Neuronal stem cell (in vitro differentiated cells): ENCODE results near the gene KRT71.
"Not testable (repeated sequence)": the region's sequence is repeated elsewhere in the genome, so short reads cannot be mapped to it uniquely, and the experiment has no call there.

Experiments used
- DNase-seq: peaks from one replicate; pipeline ENCODE4 v3.0.0-alpha.2; 2013; ENCODE audit warnings: low spot score
- H2AFZ ChIP-seq: one replicate; pipeline ENCODE4 v1.6.1; 2013; ENCODE audit warnings: mild to moderate bottlenecking, low read length, inconsistent platforms
- H2AK5ac ChIP-seq: 2 replicates; pipeline ENCODE4 v1.6.1; 2013; ENCODE audit warnings: low read depth, mild to moderate bottlenecking, inconsistent platforms, low read length, moderate library complexity, mixed read lengths
- H2BK120ac ChIP-seq: 2 replicates; pipeline ENCODE4 v1.6.1; 2013; ENCODE audit warnings: low read depth, mild to moderate bottlenecking, inconsistent platforms, low read length, moderate library complexity, mixed read lengths
- H2BK12ac ChIP-seq: one replicate; pipeline ENCODE4 v1.6.1; 2013; ENCODE audit warnings: low read length, inconsistent platforms
- H2BK15ac ChIP-seq: 2 replicates; pipeline ENCODE4 v1.6.1; 2013; ENCODE audit warnings: mild to moderate bottlenecking, low read length, inconsistent platforms, mixed read lengths
- H2BK5ac ChIP-seq: one replicate; pipeline ENCODE4 v1.6.1; 2013; ENCODE audit warnings: inconsistent platforms, mild to moderate bottlenecking, low read length, moderate library complexity
- H3K14ac ChIP-seq: one replicate; pipeline ENCODE4 v1.6.1; 2013; ENCODE audit warnings: low read length, inconsistent platforms
- H3K18ac ChIP-seq: 2 replicates; pipeline ENCODE4 v1.6.1; 2013; ENCODE audit warnings: low read length, inconsistent platforms
- H3K23ac ChIP-seq: 2 replicates; pipeline ENCODE4 v1.6.1; 2013; ENCODE audit warnings: low read depth, mild to moderate bottlenecking, mixed read lengths, low read length, inconsistent platforms; ENCODE audit not compliant: poor library complexity
- H3K27ac ChIP-seq: replicated peaks from 3 replicates; pipeline ENCODE4 v1.5.1; 2013; ENCODE audit warnings: low read length, inconsistent platforms
- H3K27me3 ChIP-seq, 3 experiments: 2 replicates each; pipeline ENCODE4 v1.6.1; 2013; ENCODE audit warnings: low read length in 3 of 3, mild to moderate bottlenecking in 2 of 3, inconsistent platforms in 1 of 3, low read depth in 1 of 3, mixed read lengths in 1 of 3, moderate library complexity in 1 of 3; ENCODE audit not compliant: control insufficient read depth in 3 of 3, insufficient read depth in 3 of 3
- H3K36me3 ChIP-seq, 2 donors: replicated peaks in 1 of 2; 2 replicates each; pipeline ENCODE4 v1.6.1; 2013; ENCODE audit warnings: low read length in 2 of 2; ENCODE audit not compliant: control insufficient read depth in 2 of 2, insufficient read depth in 2 of 2
- H3K4ac ChIP-seq: 2 replicates; pipeline ENCODE4 v1.6.1; 2013; ENCODE audit warnings: inconsistent platforms, mild to moderate bottlenecking, low read length, moderate library complexity
- H3K4me1 ChIP-seq, 2 donors: 1 replicate in 1 of 2; 2 replicates in 1 of 2; pipeline ENCODE4 v1.6.1; 2013; ENCODE audit warnings: low read length in 2 of 2, low read depth in 1 of 2; ENCODE audit not compliant: control insufficient read depth in 2 of 2, insufficient read depth in 1 of 2
- H3K4me2 ChIP-seq: one replicate; pipeline ENCODE4 v1.6.1; 2013; ENCODE audit warnings: mild to moderate bottlenecking, low read length, inconsistent platforms; ENCODE audit not compliant: insufficient read depth, poor library complexity, severe bottlenecking
- H3K4me3 ChIP-seq, 2 donors: 2 replicates each; pipeline ENCODE4 v1.5.1; 2013; ENCODE audit warnings: low read length in 2 of 2, mild to moderate bottlenecking in 2 of 2, inconsistent platforms in 1 of 2, moderate library complexity in 1 of 2
- H3K79me1 ChIP-seq: one replicate; pipeline ENCODE4 v1.6.1; 2013; ENCODE audit warnings: low read depth, mild to moderate bottlenecking, inconsistent platforms, low read length, moderate library complexity
- H3K9ac ChIP-seq: one replicate; pipeline ENCODE4 v1.6.1; 2013; ENCODE audit warnings: mild to moderate bottlenecking, low read depth, low read length, inconsistent platforms; ENCODE audit not compliant: poor library complexity
- H3K9me3 ChIP-seq, 2 donors: replicated peaks in 1 of 2; 2 replicates each; pipeline versions ENCODE3 to v1.6.1; 2013; ENCODE audit warnings: low read length in 2 of 2, mild to moderate bottlenecking in 2 of 2, inconsistent platforms in 1 of 2, low read depth in 1 of 2, mixed read lengths in 1 of 2, moderate library complexity in 1 of 2; ENCODE audit not compliant: control insufficient read depth in 2 of 2, insufficient read depth in 1 of 2
- H4K8ac ChIP-seq: one replicate; pipeline ENCODE4 v1.6.1; 2013; ENCODE audit warnings: low read depth, mild to moderate bottlenecking, inconsistent platforms, low read length, moderate library complexity
- H4K91ac ChIP-seq: one replicate; pipeline ENCODE4 v1.6.1; 2013; ENCODE audit warnings: low read length, low read depth, mild to moderate bottlenecking, inconsistent platforms; ENCODE audit not compliant: poor library complexity
- whole genome bisulfite sequencing, 2 donors: extraction: QIAGEN DNeasy Blood & Tissue Kit; methylation state at CpG; one replicate each; pipeline ENCODE4 v1.1.7; 2013; ENCODE audit warnings: missing lambda C conversion rate in 2 of 2, mixed read lengths in 1 of 2; ENCODE audit not compliant: insufficient read length in 2 of 2, insufficient replicate concordance in 1 of 2; ENCODE audit errors: extremely low coverage in 2 of 2; 5-methylcytosine and 5-hydroxymethylcytosine counted together

KRT71 gene

GRCh38 chr12:52500574-52500973, 52.4 kb downstream of the KRT71 start:
- H3K18ac ChIP-seq, H3K14ac ChIP-seq, H3K4me2 ChIP-seq, H2BK12ac ChIP-seq, H2BK120ac ChIP-seq, H3K36me3 ChIP-seq, H3K23ac ChIP-seq, H4K91ac ChIP-seq, H2BK15ac ChIP-seq, H3K79me1 ChIP-seq, H3K4me3 ChIP-seq, H3K27ac ChIP-seq, H3K27me3 ChIP-seq, H3K4ac ChIP-seq, H2AFZ ChIP-seq, H4K8ac ChIP-seq, H3K9me3 ChIP-seq, H2BK5ac ChIP-seq, DNase-seq, H3K9ac ChIP-seq, H2AK5ac ChIP-seq: not testable (repeated sequence)
- peaks cover 0 to 12% of the 10 kb centered on the region in 2 donors for H3K4me1 ChIP-seq
- no CpG with 5 or more reads among the region's 6 CpGs for WGBS, 2 donors

GRCh38 chr12:52499806-52500560, 53.0 kb downstream of the KRT71 start:
- Histone ChIP-seq H2BK5ac (no peak overlapping the region), H2BK15ac (no peak overlapping the region), H3K36me3 (no peaks in the 10 kb centered on the region), H3K9me3 (no peaks in the 10 kb centered on the region), H3K18ac (no peak overlapping the region), H2BK120ac (no peak overlapping the region), H3K79me1 (no peaks in the 10 kb centered on the region), H3K9ac (no peak overlapping the region), H3K27ac (no peak overlapping the region), H3K23ac (no peak overlapping the region), H3K4me2 (no peak overlapping the region), H3K4me3 (no peak overlapping the region), H4K91ac (no peak overlapping the region), H4K8ac (no peak overlapping the region), H2AK5ac (no peak overlapping the region), H3K4me1 (peaks cover 0 to 16% of the 10 kb centered on the region in 2 donors), H2BK12ac (no peak overlapping the region), H3K14ac (no peak overlapping the region), H3K4ac (no peak overlapping the region), H2AFZ (no peak overlapping the region), H3K27me3 (no peaks in the 10 kb centered on the region)
- no CpG with 5 or more reads among the region's 5 CpGs for WGBS, 2 donors
- DNase-seq, result no peak

GRCh38 chr12:52498946-52499345, 54.0 kb downstream of the KRT71 start:
- WGBS, 2 donors, result no CpG with 5 or more reads among the region's 1 CpG
- no peak overlapping the region for H2BK120ac ChIP-seq
- H4K91ac ChIP-seq, result no peak overlapping the region
- H3K18ac ChIP-seq, result no peak overlapping the region
- no peak overlapping the region for H2AFZ ChIP-seq
- H3K4ac ChIP-seq, result no peak overlapping the region
- no peak for DNase-seq
- H3K79me1 ChIP-seq, result no peaks in the 10 kb centered on the region
- H2BK5ac ChIP-seq, result no peak overlapping the region
- no peak overlapping the region for H3K4me3 ChIP-seq
- H3K14ac ChIP-seq, result no peak overlapping the region
- no peak overlapping the region for H2BK12ac ChIP-seq
- no peaks in the 10 kb centered on the region for H3K9me3 ChIP-seq
- no peak overlapping the region for H3K4me2 ChIP-seq
- H3K27me3 ChIP-seq, result no peaks in the 10 kb centered on the region
- no peak overlapping the region for H2BK15ac ChIP-seq
- H4K8ac ChIP-seq, result no peak overlapping the region
- no peaks in the 10 kb centered on the region for H3K36me3 ChIP-seq
- no peak overlapping the region for H3K23ac ChIP-seq
- no peak overlapping the region for H3K9ac ChIP-seq
- H2AK5ac ChIP-seq, result no peak overlapping the region
- peaks cover 0 to 16% of the 10 kb centered on the region in 2 donors for H3K4me1 ChIP-seq
- no peak overlapping the region for H3K27ac ChIP-seq

- Histone ChIP-seq H3K18ac (no peak overlapping the region), H3K4me3 (no peak overlapping the region), H3K9ac (no peak overlapping the region), H3K4me1 (peaks cover 0 to 16% of the 10 kb centered on the region in 2 donors), H2BK5ac (no peak overlapping the region), H3K27me3 (peaks cover 0 to 5% (median 0%) of the 10 kb centered on the region in 3 experiments), H3K9me3 (no peaks in the 10 kb centered on the region), H3K4me2 (no peak overlapping the region), H2BK15ac (no peak overlapping the region), H3K27ac (no peak overlapping the region), H2AFZ (no peak overlapping the region), H3K36me3 (no peaks in the 10 kb centered on the region), H3K23ac (no peak overlapping the region), H3K14ac (no peak overlapping the region), H2AK5ac (no peak overlapping the region), H3K79me1 (no peaks in the 10 kb centered on the region), H3K4ac (no peak overlapping the region), H4K8ac (no peak overlapping the region), H4K91ac (no peak overlapping the region), H2BK120ac (no peak overlapping the region), H2BK12ac (no peak overlapping the region)
- no CpG with 5 or more reads among the region's 7 CpGs for WGBS, 2 donors
- no peak for DNase-seq
These were observed 55.0 kb downstream of the KRT71 start for GRCh38 chr12:52497975-52498374.
